ENCODE results near the gene SIX3.

SIX3 gene

DNA sequence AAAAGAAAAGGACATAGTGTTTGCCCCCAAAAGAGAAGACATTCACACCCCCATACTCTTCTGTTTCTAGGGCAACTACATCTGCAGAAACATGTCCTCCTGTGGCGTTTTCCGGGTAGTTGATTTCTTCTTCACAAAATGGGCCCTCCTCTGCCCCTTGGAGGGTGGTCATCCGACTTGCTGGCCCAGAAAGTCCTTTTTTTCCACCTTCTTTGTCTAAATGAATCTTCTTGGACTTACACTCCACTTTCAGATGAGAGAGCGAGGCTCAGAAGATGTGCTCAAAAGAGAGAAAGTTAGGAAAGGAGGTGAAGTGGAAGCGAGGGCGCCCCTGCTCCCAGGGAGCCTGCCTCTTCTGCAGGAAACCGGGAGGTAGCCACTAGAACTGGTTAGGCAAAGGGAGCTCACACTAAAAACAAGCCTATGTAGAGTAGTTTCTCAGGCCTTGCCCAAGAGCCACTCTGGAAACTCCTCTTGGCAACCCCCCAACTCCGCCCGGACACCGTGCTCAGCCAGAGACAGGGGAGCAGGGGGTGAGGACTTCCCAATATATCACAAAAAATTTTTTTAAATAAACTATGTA lies 10.2 kb upstream of the SIX3 start:
- DNase-seq (ENCODE audit: low spot score), result peak; percentile 45

DNA sequence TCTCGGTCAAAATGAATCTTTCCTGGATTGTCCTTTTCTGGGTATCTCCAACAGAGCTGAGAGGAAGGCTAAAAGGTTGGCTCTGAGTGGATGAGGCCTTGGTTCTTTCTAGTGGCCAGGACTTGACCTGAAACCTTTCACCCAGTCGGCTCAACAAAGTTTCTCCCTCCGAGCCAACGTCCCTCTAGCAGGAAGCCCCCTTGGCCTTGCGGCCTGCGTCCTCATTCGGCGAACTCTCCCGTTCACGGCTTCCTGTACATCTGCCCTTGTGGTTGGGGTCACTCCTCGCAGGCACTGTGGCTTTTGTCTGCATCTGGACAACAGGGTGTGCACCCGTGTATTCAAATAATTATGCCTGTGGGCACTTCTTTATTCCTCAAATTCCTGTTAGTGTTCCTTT lies 9.4 kb upstream of the SIX3 start:
- DNase-seq (ENCODE audit: low spot score), result peak; percentile 48

DNA sequence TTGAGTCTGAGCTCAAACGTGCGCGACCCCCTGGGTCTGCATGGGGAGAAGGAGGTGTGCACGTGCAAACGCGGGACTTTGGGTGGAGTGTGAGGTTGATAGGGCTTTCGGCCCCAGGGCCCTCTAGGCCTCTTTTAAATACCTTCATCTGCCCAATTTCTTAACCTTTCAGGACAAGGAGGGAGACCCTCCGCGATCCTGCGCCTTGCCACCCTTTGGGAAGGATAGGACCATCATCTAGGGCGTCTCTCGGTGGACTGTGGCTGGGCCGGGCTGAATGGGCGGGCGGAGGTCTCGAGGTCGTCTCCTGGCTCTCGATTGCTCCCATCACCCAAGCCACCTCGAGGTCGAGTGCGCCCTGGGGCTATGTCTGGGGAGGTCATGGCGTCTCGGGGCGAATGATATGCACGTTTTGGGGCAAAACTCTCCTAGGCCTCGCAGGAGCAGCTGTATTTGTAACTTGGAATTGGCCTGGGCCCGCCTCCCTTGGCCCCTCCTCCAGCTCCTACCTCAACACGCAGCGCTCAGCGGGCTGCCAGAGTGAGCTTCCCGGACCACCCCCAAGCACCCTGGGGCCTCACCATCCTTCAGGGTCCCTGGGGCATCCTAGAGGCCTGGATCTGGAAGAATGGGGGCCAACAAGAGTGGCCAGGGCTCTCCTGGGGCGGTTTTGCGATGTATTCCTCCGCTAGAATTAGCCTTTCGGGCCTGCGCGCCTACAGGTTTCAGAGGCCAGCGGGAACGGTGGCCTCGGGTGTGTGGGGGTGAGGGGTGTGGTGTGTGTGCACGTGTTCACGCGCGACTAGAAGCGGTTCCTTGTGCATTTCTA lies 8.7 kb upstream of the SIX3 start:
- peak; percentile 60 for DNase-seq (ENCODE audit: low spot score)

DNA sequence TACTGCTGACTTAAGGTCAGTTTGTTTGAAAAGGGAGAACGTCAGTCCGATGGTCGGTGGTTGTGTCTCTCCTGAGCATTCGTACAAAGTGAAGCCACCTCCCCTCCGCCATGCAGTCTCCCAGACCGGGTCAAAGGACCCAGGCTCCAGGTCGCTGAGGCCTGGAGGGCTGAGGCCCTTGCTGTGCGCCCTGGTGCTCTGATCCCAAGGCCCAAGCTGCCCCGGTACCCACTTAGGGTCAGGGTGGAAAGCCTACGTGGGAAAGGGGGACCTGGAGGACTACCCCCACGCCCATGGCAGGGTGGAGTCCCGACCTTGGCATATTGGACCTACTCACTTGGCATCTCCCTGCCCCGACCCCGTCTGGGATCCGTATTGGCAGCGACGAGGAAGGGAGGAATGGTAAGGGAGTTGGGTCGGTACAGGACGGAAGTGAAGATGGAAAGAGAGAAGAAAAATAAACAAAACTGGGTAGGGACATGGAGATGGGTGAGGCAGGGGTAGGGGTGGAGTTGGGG lies 8.0 kb upstream of the SIX3 start:
- DNase-seq (ENCODE audit: low spot score), result no peak

DNA sequence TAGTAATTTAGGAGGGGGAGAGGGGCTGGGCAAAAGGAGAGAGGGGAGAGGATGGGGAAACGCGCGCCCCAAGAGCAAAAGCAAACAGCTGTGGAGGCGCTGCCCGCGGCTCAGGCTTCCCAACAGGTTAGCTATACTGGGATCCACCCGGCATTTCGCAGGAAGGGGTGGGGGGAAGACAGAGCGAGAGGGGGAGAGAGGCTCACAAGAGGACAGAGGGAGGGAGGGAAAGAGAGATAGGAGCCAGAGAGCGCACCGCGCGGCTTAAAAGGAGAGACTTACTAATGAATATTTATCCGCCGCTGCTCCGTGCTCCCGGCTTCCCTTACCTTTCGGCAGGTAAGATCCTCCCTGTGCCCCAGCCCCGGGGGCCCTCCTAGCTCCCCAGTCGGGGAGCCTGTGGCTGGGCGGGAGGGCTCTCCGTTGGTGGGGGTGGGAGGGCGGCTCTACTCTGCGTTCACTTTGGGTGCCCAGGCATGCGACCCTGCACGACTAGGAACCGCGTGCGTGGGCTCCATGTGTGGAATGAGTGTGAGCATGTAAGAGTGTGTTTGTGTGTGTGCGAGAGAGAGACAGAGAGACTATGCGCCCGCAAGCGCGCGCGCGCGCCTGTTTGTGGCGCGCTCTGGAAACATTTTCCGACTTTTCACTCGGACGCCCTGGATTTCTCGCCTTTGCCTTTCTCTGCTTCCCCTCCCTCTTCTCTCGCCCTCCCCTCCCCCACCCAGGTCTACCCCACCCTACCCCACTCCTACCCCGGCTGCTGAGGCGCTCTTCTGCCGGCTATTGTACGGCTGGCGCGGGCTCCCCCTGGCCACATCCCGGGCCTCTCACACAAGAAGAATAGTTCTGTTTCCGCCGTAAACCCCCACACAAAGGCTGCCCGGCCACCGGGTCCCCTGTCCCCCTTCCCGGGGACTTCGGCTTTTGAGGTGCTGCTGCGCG lies 7.2 kb upstream of the SIX3 start:
- no peak for DNase-seq (ENCODE audit: low spot score)

DNA sequence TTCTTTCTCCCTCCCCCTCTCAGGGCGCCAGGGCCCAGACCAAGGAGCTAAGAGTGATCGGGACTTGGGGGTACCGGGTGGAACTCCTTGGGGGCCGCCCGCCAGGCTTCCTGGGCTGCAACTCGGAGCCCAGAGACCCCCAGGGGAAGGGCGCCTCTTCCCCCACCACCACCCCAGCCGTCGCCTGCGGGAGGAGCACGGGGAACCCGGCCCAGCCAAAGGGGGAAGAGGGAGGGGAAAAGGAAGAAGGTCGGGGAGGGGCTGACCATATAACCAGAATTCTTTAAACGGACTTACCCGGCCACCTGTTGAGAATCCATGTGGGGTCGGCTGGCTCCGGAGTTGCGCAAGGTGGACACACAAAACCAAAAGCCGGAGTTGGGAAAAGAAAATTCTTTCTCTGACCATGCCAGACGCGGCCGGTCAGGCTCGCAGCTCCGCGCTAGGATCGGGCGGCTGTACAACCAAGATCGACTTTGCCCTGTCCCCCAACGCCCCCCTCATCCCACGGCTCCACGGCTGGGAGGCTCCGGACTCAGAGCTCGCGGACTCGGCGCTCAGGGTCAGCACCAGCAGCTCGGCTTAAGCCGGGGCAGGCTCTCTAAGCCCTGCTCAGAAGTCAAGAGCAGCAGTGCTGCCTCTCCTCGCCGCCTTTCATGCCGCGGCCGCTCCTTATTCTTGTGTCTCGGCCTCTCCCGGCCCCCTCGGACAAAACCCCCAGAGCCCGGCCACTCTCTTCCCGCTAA lies 6.3 kb upstream of the SIX3 start:
- DNase-seq (ENCODE audit: low spot score), result peak; percentile 70

DNA sequence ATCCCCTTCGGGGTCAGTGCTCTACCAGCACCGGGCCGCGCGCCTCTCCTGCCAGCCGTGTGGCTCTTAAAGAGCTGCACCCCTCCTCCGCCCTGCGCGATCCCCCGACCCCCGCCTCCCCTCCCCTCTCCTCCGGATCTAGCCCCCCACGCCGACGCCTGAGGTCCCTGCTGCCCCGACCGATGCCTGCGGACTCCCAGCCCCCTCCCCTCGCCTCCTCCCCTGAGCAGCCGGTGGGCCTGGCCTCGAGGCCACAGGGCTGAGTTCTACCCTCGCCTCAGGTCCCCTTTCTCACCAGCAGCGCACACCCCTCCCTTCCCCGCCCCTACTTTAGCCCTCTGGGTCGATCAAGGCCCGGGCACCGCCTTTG lies 5.8 kb upstream of the SIX3 start:
- DNase-seq (ENCODE audit: low spot score), result no peak

DNA sequence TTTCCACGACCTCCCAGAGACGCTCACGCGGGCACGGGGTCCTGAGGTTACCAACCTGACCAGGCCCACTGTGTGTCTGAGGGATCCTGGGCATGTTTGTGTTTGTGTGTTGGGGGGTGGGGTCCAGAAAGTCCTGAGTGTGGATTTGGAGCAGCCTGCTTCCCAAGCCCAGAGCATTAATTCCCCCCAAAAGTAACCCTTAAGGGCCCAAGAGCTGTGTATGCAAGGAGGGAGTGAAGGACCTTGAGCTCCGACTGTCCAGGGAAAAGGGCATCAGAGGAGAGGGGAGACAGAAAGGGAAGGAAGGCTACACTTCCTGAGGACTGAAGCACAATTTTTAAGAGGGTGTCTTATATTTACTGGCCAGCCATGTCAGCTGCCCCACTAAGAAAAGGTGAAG lies 5.2 kb upstream of the SIX3 start:
- DNase-seq (ENCODE audit: low spot score), result no peak

DNA sequence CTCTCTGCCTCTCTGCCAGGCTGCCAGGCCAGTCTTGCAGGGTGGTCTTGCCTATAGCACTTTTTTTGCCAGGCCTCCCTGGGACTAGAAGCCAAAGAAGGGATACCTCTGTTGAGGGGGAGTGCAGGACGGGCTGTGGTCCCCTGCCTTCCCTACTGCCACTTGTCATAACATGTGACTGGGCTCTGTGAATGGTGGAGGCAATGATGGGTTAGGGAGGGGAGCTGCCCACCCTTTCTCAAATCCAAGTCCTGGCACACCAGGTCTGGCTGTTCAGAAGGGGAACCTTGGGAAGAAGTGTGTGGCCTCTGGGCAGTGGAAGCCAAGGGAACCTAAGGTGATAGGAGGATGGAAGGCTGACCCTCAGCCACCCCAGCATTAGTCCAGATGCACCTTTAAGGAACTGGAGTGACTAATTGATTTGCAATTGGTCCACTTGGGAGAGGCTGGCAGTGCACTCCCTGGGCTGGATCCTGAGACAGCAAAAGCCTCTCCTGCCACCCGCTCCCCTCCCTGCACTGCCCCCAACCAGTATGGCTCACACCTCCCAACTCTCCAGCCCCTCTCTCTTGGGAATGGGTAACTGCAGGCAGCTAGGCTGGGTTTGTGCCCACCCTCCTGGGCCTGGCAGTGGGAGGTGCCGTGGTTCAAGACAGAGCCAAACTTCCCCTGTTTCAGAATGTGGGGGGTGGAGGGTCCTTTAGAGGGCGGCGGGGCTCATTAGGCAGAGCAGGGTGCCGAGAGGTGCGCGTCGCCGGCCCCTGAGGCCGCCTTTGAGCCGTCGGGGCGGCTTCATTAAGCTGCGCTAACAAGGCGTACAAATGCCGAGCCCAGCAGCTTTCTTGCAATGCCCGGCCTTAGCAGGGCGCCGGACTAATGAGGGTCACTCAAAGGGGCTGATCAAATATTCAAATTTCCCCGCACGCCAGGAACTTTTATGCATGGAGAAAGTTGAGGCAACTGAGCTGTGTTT lies 4.5 kb upstream of the SIX3 start:
- DNase-seq (ENCODE audit: low spot score), result no peak

DNA sequence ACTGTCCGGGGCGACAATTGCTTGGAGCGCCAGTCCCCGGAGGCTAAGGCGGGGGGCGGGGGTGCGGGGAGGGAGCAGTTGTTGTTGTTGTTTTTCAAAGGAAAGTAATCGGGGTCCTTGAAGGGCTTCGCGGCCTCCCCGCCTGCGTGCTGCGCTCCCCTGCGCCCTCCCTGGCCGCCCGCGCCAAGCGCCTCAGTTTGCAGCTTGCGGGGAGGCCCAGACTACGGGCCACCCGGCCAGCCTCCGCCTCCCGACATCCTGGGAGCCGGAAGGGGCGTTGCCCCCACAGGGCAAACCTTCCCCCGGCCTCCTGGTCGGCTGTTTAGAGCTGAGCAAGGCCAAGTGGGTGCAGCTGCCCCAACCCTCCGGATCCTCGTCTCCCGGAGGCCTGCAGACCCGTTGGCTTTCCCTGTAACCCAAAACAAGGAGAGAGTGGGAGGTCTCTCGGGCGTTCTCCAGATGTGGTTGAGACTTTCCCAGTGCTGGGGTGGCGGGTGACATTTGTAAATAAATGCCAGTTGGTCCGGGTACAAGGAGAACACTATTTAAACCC lies 3.7 kb upstream of the SIX3 start:
- peak; percentile 75 for DNase-seq (ENCODE audit: low spot score)

DNA sequence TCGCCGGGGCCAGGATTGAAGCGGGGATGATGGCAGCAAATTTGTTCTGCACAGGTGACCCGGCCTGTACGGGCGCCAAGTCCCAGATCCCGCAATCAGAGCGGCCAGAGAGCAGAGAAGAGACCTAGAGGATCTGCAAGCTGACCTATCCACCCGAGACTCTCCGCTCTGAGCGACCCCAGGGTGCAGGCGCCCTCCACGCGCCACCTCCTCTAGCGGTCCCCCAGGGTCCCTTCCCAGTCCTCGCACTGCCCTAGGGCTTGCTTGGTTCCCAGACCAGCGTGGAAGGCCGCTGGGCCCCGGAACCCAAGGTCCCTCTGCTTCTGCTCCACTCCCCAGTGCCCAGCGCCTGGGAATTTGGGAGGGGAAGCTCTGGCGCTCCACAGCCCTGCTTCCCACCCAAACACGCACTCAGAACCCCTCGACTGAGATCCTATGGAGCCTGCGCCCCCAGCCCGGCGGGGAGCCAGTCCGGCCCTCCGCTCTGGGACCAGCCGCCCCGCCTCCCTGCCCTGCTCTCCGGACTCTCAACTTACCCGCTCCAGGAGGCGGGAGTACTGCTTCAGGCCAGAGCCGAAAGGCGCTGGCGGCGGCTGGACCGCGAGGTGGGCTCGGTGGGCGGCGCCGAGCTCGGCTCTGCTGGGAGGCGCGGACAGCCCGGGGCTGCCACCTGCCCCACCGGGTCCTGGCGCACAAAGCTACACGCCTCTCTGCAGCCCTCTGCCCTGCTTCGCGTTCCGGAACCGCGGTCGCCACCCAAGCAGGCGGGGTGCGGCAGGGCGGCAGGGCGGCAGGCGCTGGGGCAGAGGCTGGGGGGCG lies 3.0 kb upstream of the SIX3 start:
- DNase-seq (ENCODE audit: low spot score), result peak; percentile 76

DNA sequence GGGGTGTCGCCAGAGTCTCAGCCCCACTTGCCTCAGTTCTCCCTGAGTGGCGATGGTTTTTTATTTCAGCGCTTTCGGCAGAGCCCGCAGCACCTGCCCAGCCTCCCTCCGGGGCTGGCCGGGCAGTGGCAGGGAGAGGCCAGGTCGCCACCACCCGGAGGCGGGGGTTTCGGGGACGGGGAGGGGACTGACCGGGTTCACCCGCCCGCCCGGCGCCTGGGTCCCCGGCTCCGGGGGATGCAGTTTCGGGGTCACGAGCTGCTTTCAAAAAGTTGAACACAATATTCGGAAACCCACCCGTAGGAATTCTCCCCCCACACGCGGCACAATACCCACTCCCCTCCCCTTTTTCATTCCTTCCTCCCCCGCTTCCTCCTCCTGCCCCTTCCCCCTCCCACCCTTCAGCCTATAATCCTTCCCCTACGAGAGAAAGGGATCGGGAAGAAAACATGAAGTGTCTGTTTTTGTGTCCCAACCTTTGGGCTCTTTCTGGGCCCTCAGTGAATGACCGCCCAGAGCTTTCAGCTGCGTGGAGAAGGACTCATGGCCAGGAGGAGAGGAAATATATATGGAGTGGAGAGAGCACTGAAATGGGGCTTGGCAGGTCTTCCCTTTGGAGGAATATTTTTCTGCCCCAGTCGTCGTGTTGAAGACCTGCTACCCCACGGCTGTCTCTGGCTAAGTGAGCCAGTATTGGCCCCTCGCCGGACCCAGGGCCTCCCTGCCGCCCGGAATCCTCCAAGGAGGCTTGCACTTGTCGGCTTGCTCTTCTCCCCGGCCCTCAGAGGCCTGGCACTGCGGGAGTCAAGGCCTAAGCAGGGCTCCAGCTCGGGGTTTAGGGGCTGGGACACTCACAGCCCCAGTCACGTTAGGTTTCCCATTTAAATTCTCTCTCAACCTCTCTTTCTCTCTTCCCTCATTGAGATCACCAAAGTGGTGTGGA lies 2.1 kb upstream of the SIX3 start:
- peak; percentile 67 for DNase-seq (ENCODE audit: low spot score)

DNA sequence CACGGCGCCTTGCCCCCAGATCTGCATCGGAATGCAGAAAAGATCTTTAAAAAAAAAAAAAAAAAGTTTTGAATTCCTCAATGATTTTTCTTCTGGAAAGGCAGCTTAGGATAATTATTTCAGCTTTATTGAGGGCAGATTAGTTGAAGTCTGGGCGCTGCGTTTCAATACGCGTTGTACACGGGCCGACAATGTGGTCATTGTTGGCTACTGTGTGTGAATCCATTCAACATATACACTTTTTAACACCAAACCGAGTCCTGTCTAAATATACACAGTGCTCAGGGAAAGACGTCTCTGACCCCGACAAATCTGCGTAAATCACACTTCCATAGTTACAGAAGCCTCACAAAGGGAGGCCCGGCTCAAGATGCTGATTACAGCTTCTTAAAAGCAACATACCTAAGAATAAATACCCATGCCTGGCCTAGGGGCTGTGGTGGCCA lies 1.4 kb upstream of the SIX3 start:
- DNase-seq (ENCODE audit: low spot score), result no peak

DNA sequence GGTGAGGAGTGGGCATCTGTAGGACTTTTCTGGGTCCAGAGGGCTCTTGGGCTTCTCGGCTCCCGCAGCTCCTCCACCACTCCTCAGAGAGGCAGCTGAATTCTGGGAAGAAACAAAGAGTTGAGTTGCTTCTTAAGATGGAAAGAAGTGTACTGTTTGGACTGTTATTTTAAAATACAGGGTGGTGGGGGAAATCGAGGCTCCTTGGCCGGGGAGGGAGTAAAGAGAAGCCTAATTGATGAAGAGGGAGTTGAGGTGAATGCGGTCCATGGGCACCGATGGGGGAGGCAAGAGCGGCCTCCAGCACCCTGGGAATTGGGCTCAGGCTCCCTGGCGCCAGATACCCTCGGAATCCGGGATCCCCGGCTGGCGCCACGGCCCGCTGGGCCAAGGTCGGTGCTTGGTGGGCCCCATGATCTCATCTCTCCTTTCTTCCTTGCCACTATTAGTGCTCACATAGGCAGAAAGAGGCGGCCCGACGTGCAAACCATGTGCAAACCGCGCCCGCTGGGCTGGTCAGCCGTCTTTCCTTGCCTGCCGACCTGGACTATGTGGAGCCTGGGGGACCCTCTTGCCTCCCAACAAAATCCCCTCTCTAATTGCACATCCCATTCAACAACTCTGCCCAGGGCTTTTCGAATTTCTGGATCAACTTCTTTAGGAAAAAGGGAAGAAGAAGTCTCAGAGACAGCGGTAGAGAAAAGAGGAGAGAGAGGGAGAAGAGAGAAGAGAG lies 604 bp upstream of the SIX3 start:
- peak; percentile 60 for DNase-seq (ENCODE audit: low spot score)

DNA sequence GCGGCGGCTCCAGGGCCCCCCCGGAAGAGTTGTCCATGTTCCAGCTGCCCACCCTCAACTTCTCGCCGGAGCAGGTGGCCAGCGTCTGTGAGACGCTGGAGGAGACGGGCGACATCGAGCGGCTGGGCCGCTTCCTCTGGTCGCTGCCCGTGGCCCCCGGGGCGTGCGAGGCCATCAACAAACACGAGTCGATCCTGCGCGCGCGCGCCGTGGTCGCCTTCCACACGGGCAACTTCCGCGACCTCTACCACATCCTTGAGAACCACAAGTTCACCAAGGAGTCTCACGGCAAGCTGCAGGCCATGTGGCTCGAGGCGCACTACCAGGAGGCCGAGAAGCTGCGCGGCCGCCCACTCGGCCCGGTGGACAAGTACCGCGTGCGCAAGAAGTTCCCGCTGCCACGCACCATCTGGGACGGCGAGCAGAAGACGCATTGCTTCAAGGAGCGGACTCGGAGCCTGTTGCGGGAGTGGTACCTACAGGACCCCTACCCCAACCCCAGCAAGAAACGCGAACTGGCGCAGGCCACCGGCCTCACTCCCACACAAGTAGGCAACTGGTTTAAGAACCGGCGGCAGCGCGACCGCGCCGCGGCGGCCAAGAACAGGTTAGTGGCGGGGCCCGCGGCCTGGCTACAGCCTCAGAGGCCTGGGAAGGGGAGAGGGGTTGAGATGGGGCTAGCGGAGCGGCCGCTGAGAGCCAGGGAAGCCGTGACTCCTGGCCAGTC lies 965 bp downstream of the SIX3 start:
- peak; percentile 75 for DNase-seq (ENCODE audit: low spot score)

DNA sequence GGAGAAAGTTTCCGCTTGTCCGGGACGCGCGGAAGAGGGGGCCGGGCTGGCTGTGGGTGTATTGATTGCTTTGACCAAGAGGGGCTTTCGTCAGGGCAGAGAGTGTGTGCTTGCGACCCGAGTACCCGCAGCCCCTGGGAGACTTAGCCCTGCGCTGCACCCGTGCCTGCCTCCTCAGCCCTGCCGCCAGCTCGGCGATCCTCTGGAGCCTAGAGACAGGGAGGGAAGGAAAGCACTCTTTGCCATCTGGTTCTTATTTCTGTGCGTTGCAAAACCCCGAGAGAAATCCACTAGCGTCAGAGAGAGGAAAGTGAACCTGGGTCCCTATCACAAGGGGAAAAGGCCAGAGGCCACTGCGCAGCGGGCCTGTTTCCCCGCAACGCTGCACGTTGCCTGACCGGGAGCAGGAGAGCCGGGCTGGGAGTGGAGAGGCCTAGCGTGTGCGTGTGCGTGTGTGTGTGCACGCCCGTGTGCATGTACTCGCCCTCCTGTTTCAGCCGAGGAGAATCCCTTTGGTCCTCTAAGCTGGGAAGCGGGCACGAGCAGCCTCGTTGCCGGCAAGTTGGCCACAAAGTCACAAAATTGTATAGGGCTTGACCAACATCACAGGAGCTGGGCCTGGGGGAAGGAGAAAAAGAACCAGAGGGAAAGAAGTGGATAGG lies 1.7 kb downstream of the SIX3 start:
- DNase-seq (ENCODE audit: low spot score), result peak; percentile 55

Data from ecto neural progenitor cell (in vitro differentiated cells).